T-cell (primary cell): ENCODE data around the gene MSN. TPM values are rescaled to one million over a fixed set of nuclear protein-coding genes. Genes with fewer than 3 reads are reported as not detected.

Source experiments
- ATAC-seq, 4 experiments: fragments of 200-7000 bp in 3 of 4; fragments of 150-1000 bp in 1 of 4; cut with Tn5 transposase; replicated peaks in 1 of 4; 1 replicate in 3 of 4; 2 replicates in 1 of 4; pipeline ENCODE4 v1.10.0; 2021; ENCODE audit warnings: moderate library complexity in 3 of 4, mild to moderate bottlenecking in 2 of 4, moderate number of reproducible peaks in 1 of 4
- CTCF ChIA-PET, 2 donors: fragments of 300-600 bp; sonication (Branson Sonifier 250); formaldehyde crosslinking; loops; one replicate each; lab custom pipeline; 2022; ENCODE audit warnings: antibody characterized with exemption in 2 of 2; lab: Charles Lee
- POLR2A ChIA-PET, 2 donors: fragments of 300-600 bp; sonication (Branson Sonifier 250); formaldehyde crosslinking; loops; one replicate each; lab custom pipeline; 2022; ENCODE audit warnings: antibody characterized with exemption in 2 of 2; lab: Charles Lee
- DNase-seq, 35 experiments: peaks; one replicate each; pipeline versions ENCODE4 v3.0.0 to v3.0.0-alpha.2; 2013 to 2023
- H3K27ac ChIP-seq: one replicate; pipeline ENCODE4 v1.5.1; 2013; ENCODE audit warnings: low read length
- H3K27me3 ChIP-seq, 2 experiments: replicated peaks in 1 of 2; 1 replicate in 1 of 2; 2 replicates in 1 of 2; pipeline versions ENCODE4 v1.6.1 to v1.7.0; 2013; ENCODE audit warnings: low read length in 1 of 2, mixed read lengths in 1 of 2; ENCODE audit not compliant: control insufficient read depth in 2 of 2, insufficient read depth in 2 of 2; ENCODE audit errors: extremely low read depth in 1 of 2
- H3K36me3 ChIP-seq, 2 donors: 1 replicate in 1 of 2; 2 replicates in 1 of 2; pipeline versions ENCODE4 v1.6.1 to v1.7.0; 2013; ENCODE audit warnings: low read length in 1 of 2; ENCODE audit not compliant: control insufficient read depth in 2 of 2, insufficient read depth in 1 of 2; ENCODE audit errors: extremely low read depth in 1 of 2
- H3K4me1 ChIP-seq, 2 experiments: 1 replicate in 1 of 2; 2 replicates in 1 of 2; pipeline versions ENCODE4 v1.6.1 to v1.7.0; 2013; ENCODE audit warnings: low read length in 2 of 2, mixed read lengths in 1 of 2; ENCODE audit not compliant: insufficient read depth in 2 of 2, control insufficient read depth in 1 of 2; ENCODE audit errors: extremely low read depth in 1 of 2
- H3K4me3 ChIP-seq, 2 donors: 1 replicate in 1 of 2; 2 replicates in 1 of 2; pipeline versions ENCODE4 v1.5.1 to v1.7.0; 2013; ENCODE audit warnings: mild to moderate bottlenecking in 2 of 2, low read length in 1 of 2, moderate library complexity in 1 of 2; ENCODE audit not compliant: control insufficient read depth in 1 of 2; ENCODE audit errors: extremely low read depth in 1 of 2
- H3K9me3 ChIP-seq: 2 replicates; pipeline ENCODE4 v1.7.0; 2013
- H3K27ac Mint-ChIP-seq, 2 donors: one replicate each; pipeline ENCODE4 v1.8.0; 2020 to 2021; ENCODE audit warnings: mild to moderate bottlenecking in 2 of 2, mixed read lengths in 2 of 2
- H3K27me3 Mint-ChIP-seq, 2 donors: one replicate each; pipeline ENCODE4 v1.8.0; 2021 to 2022; ENCODE audit warnings: mixed read lengths in 2 of 2
- H3K36me3 Mint-ChIP-seq: one replicate; pipeline ENCODE4 v1.8.0; 2021; ENCODE audit warnings: mixed read lengths
- H3K4me1 Mint-ChIP-seq, 3 donors: one replicate each; pipeline ENCODE4 v1.8.0; 2020 to 2022; ENCODE audit warnings: mixed read lengths in 3 of 3, mild to moderate bottlenecking in 1 of 3
- H3K4me3 Mint-ChIP-seq, 3 donors: one replicate each; pipeline ENCODE4 v1.8.0; 2020 to 2022; ENCODE audit warnings: mild to moderate bottlenecking in 3 of 3, mixed read lengths in 3 of 3, moderate library complexity in 3 of 3
- H3K9me3 Mint-ChIP-seq, 3 donors: one replicate each; pipeline ENCODE4 v1.8.0; 2020 to 2022; ENCODE audit warnings: mixed read lengths in 3 of 3
- WGBS: methylation state at CpG from one replicate; pipeline ENCODE4 v1.1.5; 2013; ENCODE audit warnings: missing lambda C conversion rate; ENCODE audit not compliant: insufficient coverage; 5-methylcytosine and 5-hydroxymethylcytosine counted together
- total RNA-seq, 35 experiments: library from RNA in 6 of 35; stranded (reverse) in 6 of 35; fragments of 120-200 nt in 1 of 35; gene quantifications; one replicate each; pipeline versions ENCODE4 v1.2.1 to v1.2.4 and lab custom pipeline; 2013 to 2026

MSN gene
- total RNA-seq, 5 donors from 2014 or later (not counting 1 experiment from before 2014, with no cell fraction given): 324 to 383 (median 348) TPM

GRCh38 chrX:65677954-65678469 lies 10.6 kb downstream of the MSN start:
- no peak overlapping the region for H3K4me3 ChIP-seq
- H3K4me1 Mint-ChIP-seq: peaks cover 88 to 95% (median 89%) of the 10 kb centered on the region in 3 donors
- H3K27me3 ChIP-seq: no peaks in the 10 kb centered on the region
- peaks cover 33% of the 10 kb centered on the region for H3K36me3 Mint-ChIP-seq
- no CpG with 5 or more reads among the region's 3 CpGs for WGBS
- peaks cover 33 to 87% of the 10 kb centered on the region in 2 experiments for H3K4me1 ChIP-seq
- H3K9me3 Mint-ChIP-seq: no peaks in the 10 kb centered on the region
- no peaks in the 10 kb centered on the region for H3K27me3 Mint-ChIP-seq
- CTCF ChIA-PET: no interaction called here
- H3K36me3 ChIP-seq: peaks cover 0 to 6% of the 10 kb centered on the region in 2 donors
- no peaks in the 10 kb centered on the region for H3K9me3 ChIP-seq
- DNase-seq: no peak
- POLR2A ChIA-PET: interaction anchor here in 1 of 2 donors (0.7 kb wide), 1 partner anchor 81 kb away, joined by 4 read pairs; no protein-coding TSS in a partner anchor
- peak overlapping the region; percentile 41 to 90 (median 42) for H3K4me3 Mint-ChIP-seq
- H3K27ac ChIP-seq: peak overlapping the region; percentile 38
- ATAC-seq: no peak
- peak overlapping the region; percentile 82 to 87 for H3K27ac Mint-ChIP-seq

- ATAC-seq (no peak), DNase-seq (no peak)
- no peaks in the 10 kb centered on the region for H3K27me3 ChIP-seq
- H3K4me3 ChIP-seq: no peak overlapping the region
- Mint-ChIP-seq H3K27ac (peak overlapping the region; percentile 82 to 87), H3K36me3 (peaks cover 28% of the 10 kb centered on the region), H3K27me3 (no peaks in the 10 kb centered on the region), H3K9me3 (no peaks in the 10 kb centered on the region), H3K4me3 (peak overlapping the region; percentile 34 to 90 (median 56)), H3K4me1 (peaks cover 89 to 93% (median 90%) of the 10 kb centered on the region in 3 donors)
- no peaks in the 10 kb centered on the region for H3K9me3 ChIP-seq
- CTCF ChIA-PET: interaction anchor here (0.6 to 1.2 kb wide), 3 partner anchors 43 to 132 kb away, joined by 3 read pairs; no protein-coding TSS in a partner anchor
- peaks cover 0 to 4% of the 10 kb centered on the region in 2 donors for H3K36me3 ChIP-seq
- POLR2A ChIA-PET: no interaction called here
- no CpG with 5 or more reads among the region's 1 CpG for WGBS
- H3K27ac ChIP-seq: peak overlapping the region; percentile 28
- H3K4me1 ChIP-seq: peaks cover 29 to 82% of the 10 kb centered on the region in 2 experiments
These were observed 11.7 kb downstream of the MSN start for GRCh38 chrX:65679071-65679540.

DNA sequence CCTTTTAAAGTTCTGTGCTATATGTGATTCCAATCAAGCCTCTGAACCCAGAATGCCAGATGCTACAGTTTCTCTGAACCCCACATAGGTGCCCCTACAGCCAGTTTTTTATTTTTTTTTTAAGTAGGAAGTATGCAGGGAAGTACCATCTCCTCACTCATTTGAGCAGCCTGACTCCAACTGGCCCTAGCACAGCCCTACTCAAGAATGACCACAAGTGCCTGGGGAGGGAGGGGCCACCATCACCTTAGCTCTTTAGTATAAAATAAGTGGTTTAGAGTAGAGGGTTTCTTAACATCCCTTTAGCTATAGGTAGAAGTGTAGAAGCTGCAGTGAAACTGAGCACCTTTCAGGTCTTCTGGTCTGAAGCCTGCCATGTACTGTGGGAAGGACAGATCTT lies 14.4 kb downstream of the MSN start:
- no peaks in the 10 kb centered on the region for H3K27me3 ChIP-seq
- peak in 2 of 4 experiments; percentile 16 to 22 for ATAC-seq
- CTCF ChIA-PET: interaction anchor here in 1 of 2 donors (0.7 kb wide), 1 partner anchor 337 kb away, joined by 3 read pairs; no protein-coding TSS in a partner anchor
- no peaks in the 10 kb centered on the region for H3K9me3 ChIP-seq
- no peak overlapping the region for H3K27ac ChIP-seq
- Mint-ChIP-seq H3K27ac (peak overlapping the region in 1 of 2 donors; percentile 83), H3K36me3 (peaks cover 17% of the 10 kb centered on the region), H3K4me3 (peak overlapping the region in 1 of 3 donors; percentile 90), H3K9me3 (no peaks in the 10 kb centered on the region), H3K27me3 (no peaks in the 10 kb centered on the region), H3K4me1 (peaks cover 88 to 89% (median 89%) of the 10 kb centered on the region in 3 donors)
- no peak for DNase-seq
- peaks cover 0 to 11% of the 10 kb centered on the region in 2 donors for H3K36me3 ChIP-seq
- POLR2A ChIA-PET: no interaction called here
- H3K4me3 ChIP-seq: peak overlapping the region in 1 of 2 donors; percentile 2
- H3K4me1 ChIP-seq: peaks cover 20 to 86% of the 10 kb centered on the region in 2 experiments

- Mint-ChIP-seq H3K9me3 (no peaks in the 10 kb centered on the region), H3K4me3 (peak overlapping the region; percentile 51 to 90 (median 54)), H3K4me1 (peaks cover 91 to 92% (median 91%) of the 10 kb centered on the region in 3 donors), H3K36me3 (peaks cover 16% of the 10 kb centered on the region), H3K27me3 (no peaks in the 10 kb centered on the region), H3K27ac (peak overlapping the region; percentile 62 to 84)
- Histone ChIP-seq H3K36me3 (peaks cover 0 to 9% of the 10 kb centered on the region in 2 donors), H3K27me3 (no peaks in the 10 kb centered on the region), H3K27ac (peak overlapping the region; percentile 55), H3K4me1 (peaks cover 22 to 88% of the 10 kb centered on the region in 2 experiments), H3K4me3 (no peak overlapping the region), H3K9me3 (no peaks in the 10 kb centered on the region)
- no CpG with 5 or more reads among the region's 1 CpG for WGBS
- CTCF ChIA-PET: interaction anchor here in 1 of 2 donors (0.5 to 1.1 kb wide), 2 partner anchors 13 to 89 kb away, joined by 3 to 5 read pairs; no protein-coding TSS in a partner anchor
- DNase-seq: no peak
- peak in 1 of 4 experiments; percentile 39 for ATAC-seq
- POLR2A ChIA-PET: no interaction called here
These were observed 17.7 kb downstream of the MSN start for GRCh38 chrX:65685112-65685511.

- Histone ChIP-seq H3K4me1 (peaks cover 24 to 90% of the 10 kb centered on the region in 2 experiments), H3K36me3 (peaks cover 0 to 7% of the 10 kb centered on the region in 2 donors), H3K9me3 (no peaks in the 10 kb centered on the region), H3K27ac (peak overlapping the region; percentile 55), H3K27me3 (no peaks in the 10 kb centered on the region), H3K4me3 (no peak overlapping the region)
- Mint-ChIP-seq H3K27ac (peak overlapping the region; percentile 89), H3K4me3 (peak overlapping the region; percentile 13 to 90 (median 13)), H3K4me1 (peaks cover 91 to 93% (median 93%) of the 10 kb centered on the region in 3 donors), H3K27me3 (no peaks in the 10 kb centered on the region), H3K9me3 (no peaks in the 10 kb centered on the region), H3K36me3 (peaks cover 15% of the 10 kb centered on the region)
- POLR2A ChIA-PET: interaction anchor here in 1 of 2 donors (0.7 kb wide), 1 partner anchor 13 kb away, joined by 3 read pairs; no protein-coding TSS in a partner anchor
- DNase-seq: no peak
- ATAC-seq: no peak
- CTCF ChIA-PET: interaction anchor here in 1 of 2 donors (0.6 to 1.0 kb wide), 2 partner anchors 10 kb away, joined by 3 read pairs; no protein-coding TSS in a partner anchor
These were observed 18.8 kb downstream of the MSN start for GRCh38 chrX:65686236-65686635.

GRCh38 chrX:65687367-65687766 lies 19.9 kb downstream of the MSN start:
- Mint-ChIP-seq H3K4me3 (peak overlapping the region; percentile 25 to 90 (median 56)), H3K4me1 (peaks cover 90 to 93% (median 92%) of the 10 kb centered on the region in 3 donors), H3K9me3 (no peaks in the 10 kb centered on the region), H3K27ac (peak overlapping the region; percentile 89), H3K36me3 (peaks cover 19% of the 10 kb centered on the region), H3K27me3 (no peaks in the 10 kb centered on the region)
- no CpG with 5 or more reads among the region's 3 CpGs for WGBS
- ChIA-PET POLR2A (no interaction called here), CTCF (interaction anchor here in 1 of 2 donors (0.8 to 1.4 kb wide), 2 partner anchors 12 to 14 kb away, joined by 3 to 4 read pairs; no protein-coding TSS in a partner anchor)
- no peak for ATAC-seq
- Histone ChIP-seq H3K27me3 (no peaks in the 10 kb centered on the region), H3K4me3 (no peak overlapping the region), H3K4me1 (peaks cover 26 to 91% of the 10 kb centered on the region in 2 experiments), H3K9me3 (no peaks in the 10 kb centered on the region), H3K27ac (peak overlapping the region; percentile 52), H3K36me3 (peaks cover 0 to 10% of the 10 kb centered on the region in 2 donors)
- no peak for DNase-seq
